ENCODE data around the gene GPA33. TPM values are rescaled to one million over a fixed set of nuclear protein-coding genes. Genes with fewer than 3 reads are reported as not detected.

Gene GPA33
- total RNA-seq, 4 donors from 2014 or later = 0.10 TPM; not detected in 3

GRCh38 chr1:167106119-167106461 lies 15.9 kb upstream of the GPA33 start:
- 70 to 72% methylated on average over 4 of the region's 4 CpGs for WGBS, 2 donors
- DNase-seq (ENCODE audit: low spot score in 2 of 2) = no peak
- intact Hi-C loops (cut with DNase I; ENCODE audit: low total_unique reads) = no loop called here
- H3K4me3 ChIP-seq (ENCODE audit: low read depth, poor library complexity, severe bottlenecking) = no peak overlapping the region
- TF ChIP-seq CTCF (IDR thresholded peaks at IDR 0.05) (no peak), POLR2A (IDR thresholded peaks at IDR 0.05) (no peak)

- no peak overlapping the region for H3K4me3 ChIP-seq (ENCODE audit: low read depth, poor library complexity, severe bottlenecking)
- TF ChIP-seq POLR2A (IDR thresholded peaks at IDR 0.05) = no peak
- TF ChIP-seq CTCF (IDR thresholded peaks at IDR 0.05) = no peak
- WGBS, 2 donors = 38 to 50% methylated on average over 12 of the region's 12 CpGs
- DNase-seq (ENCODE audit: low spot score in 2 of 2) = no peak
- intact Hi-C loops (cut with DNase I; ENCODE audit: low total_unique reads) = no loop called here
Observed at GRCh38 chr1:167105271-167106118, 15.3 kb upstream of the GPA33 start.

- no peak for DNase-seq (ENCODE audit: low spot score in 2 of 2)
- intact Hi-C loops (cut with DNase I; ENCODE audit: low total_unique reads) = no loop called here
- no peak for TF ChIP-seq CTCF (IDR thresholded peaks at IDR 0.05)
- TF ChIP-seq POLR2A (IDR thresholded peaks at IDR 0.05) = no peak
- WGBS, 2 donors = 68 to 74% methylated on average over 6 of the region's 6 CpGs
- no peak overlapping the region for H3K4me3 ChIP-seq (ENCODE audit: low read depth, poor library complexity, severe bottlenecking)
Observed at GRCh38 chr1:167104256-167104633, 14.1 kb upstream of the GPA33 start.

- TF ChIP-seq POLR2A (IDR thresholded peaks at IDR 0.05) (no peak), CTCF (IDR thresholded peaks at IDR 0.05) (no peak)
Observed at GRCh38 chr1:167102906-167103573, 12.9 kb upstream of the GPA33 start.

GRCh38 chr1:167101754-167102153 lies 11.6 kb upstream of the GPA33 start:
- DNase-seq (ENCODE audit: low spot score in 2 of 2) = no peak
- TF ChIP-seq POLR2A (IDR thresholded peaks at IDR 0.05) (no peak), CTCF (IDR thresholded peaks at IDR 0.05) (no peak)
- intact Hi-C loops (cut with DNase I; ENCODE audit: low total_unique reads) = no loop called here
- WGBS, 2 donors = 69 to 92% methylated on average over 2 of the region's 2 CpGs
- no peak overlapping the region for H3K4me3 ChIP-seq (ENCODE audit: low read depth, poor library complexity, severe bottlenecking)

More at GRCh38 chr1:167102906-167103573, 12.9 kb upstream of the GPA33 start:
- H3K4me3 ChIP-seq (ENCODE audit: low read depth, poor library complexity, severe bottlenecking) = no peak overlapping the region
- WGBS, 2 donors = 70 to 77% methylated on average over 5 of the region's 5 CpGs
- DNase-seq (ENCODE audit: low spot score in 2 of 2) = no peak
- intact Hi-C loops (cut with DNase I; ENCODE audit: low total_unique reads) = no loop called here
